Naive B cell (primary cell): ENCODE measurements around the gene SLC6A9. TPM values are rescaled to one million over a fixed set of nuclear protein-coding genes. Genes with fewer than 3 reads are reported as not detected.

Source experiments
- ATAC-seq, 2 donors: fragments of 150-1000 bp; cut with Tn5 transposase; 2 replicates each; pipeline ENCODE4 v1.10.0; 2021; ENCODE audit warnings: low read depth in 2 of 2, mild to moderate bottlenecking in 2 of 2, moderate library complexity in 2 of 2
- DNase-seq: peaks from one replicate; pipeline ENCODE4 v3.0.0; 2022
- H3K27ac Mint-ChIP-seq, 6 donors: one replicate each; pipeline ENCODE4 v1.8.0; 2020 to 2022; ENCODE audit warnings: mild to moderate bottlenecking in 6 of 6, mixed read lengths in 6 of 6, moderate library complexity in 5 of 6, inconsistent platforms in 2 of 6
- H3K27me3 Mint-ChIP-seq, 3 donors: one replicate each; pipeline ENCODE4 v1.8.0; 2021 to 2022; ENCODE audit warnings: mixed read lengths in 3 of 3, mild to moderate bottlenecking in 1 of 3
- H3K36me3 Mint-ChIP-seq, 2 donors: one replicate each; pipeline ENCODE4 v1.8.0; 2020 to 2022; ENCODE audit warnings: mixed read lengths in 2 of 2, inconsistent platforms in 1 of 2, mild to moderate bottlenecking in 1 of 2
- H3K4me1 Mint-ChIP-seq, 3 donors: one replicate each; pipeline ENCODE4 v1.8.0; 2020 to 2022; ENCODE audit warnings: mixed read lengths in 3 of 3, inconsistent platforms in 1 of 3, mild to moderate bottlenecking in 1 of 3, moderate library complexity in 1 of 3
- H3K4me3 Mint-ChIP-seq, 8 donors: one replicate each; pipeline ENCODE4 v1.8.0; 2020 to 2022; ENCODE audit warnings: mild to moderate bottlenecking in 8 of 8, mixed read lengths in 8 of 8, moderate library complexity in 8 of 8, inconsistent platforms in 2 of 8
- H3K9me3 Mint-ChIP-seq, 7 donors: one replicate each; pipeline ENCODE4 v1.8.0; 2020 to 2022; ENCODE audit warnings: mixed read lengths in 7 of 7, mild to moderate bottlenecking in 5 of 7, inconsistent platforms in 2 of 7, moderate library complexity in 1 of 7
- polyA plus RNA-seq, 6 donors: library from polyadenylated mRNA; unstranded; fragments of 300-500 nt; fragmentation: Illumina TruSeq; gene quantifications; one replicate each; pipeline ENCODE4 v1.2.3, GENCODE V29; 2021; ENCODE audit warnings: low read depth in 6 of 6

The SLC6A9 gene
- polyA plus RNA-seq, 6 donors from 2014 or later: not detected

- no peak overlapping the region for H3K27ac Mint-ChIP-seq
- H3K9me3 Mint-ChIP-seq: no peaks in the 10 kb centered on the region
- H3K36me3 Mint-ChIP-seq: no peaks in the 10 kb centered on the region
- no peak for ATAC-seq
- H3K27me3 Mint-ChIP-seq: peaks cover 0 to 14% (median 0%) of the 10 kb centered on the region in 3 donors
- peaks cover 0 to 5% (median 0%) of the 10 kb centered on the region in 3 donors for H3K4me1 Mint-ChIP-seq
- DNase-seq: no peak
- peak overlapping the region in 1 of 8 donors; percentile 42 for H3K4me3 Mint-ChIP-seq
Measured at GRCh38 chr1:44000122-44000665, 31.1 kb downstream of the SLC6A9 start.

- peaks cover 0 to 10% (median 4%) of the 10 kb centered on the region in 3 donors for H3K4me1 Mint-ChIP-seq
- DNase-seq (no peak), ATAC-seq (no peak)
- peaks cover 0 to 14% (median 0%) of the 10 kb centered on the region in 3 donors for H3K27me3 Mint-ChIP-seq
- no peaks in the 10 kb centered on the region for H3K36me3 Mint-ChIP-seq
- H3K27ac Mint-ChIP-seq: no peak overlapping the region
- H3K9me3 Mint-ChIP-seq: no peaks in the 10 kb centered on the region
- H3K4me3 Mint-ChIP-seq: no peak overlapping the region
Measured at GRCh38 chr1:43999455-43999854, 31.8 kb downstream of the SLC6A9 start.

- H3K9me3 Mint-ChIP-seq: no peaks in the 10 kb centered on the region
- H3K27me3 Mint-ChIP-seq: peaks cover 0 to 14% (median 0%) of the 10 kb centered on the region in 3 donors
- DNase-seq: no peak
- no peak overlapping the region for H3K4me3 Mint-ChIP-seq
- H3K36me3 Mint-ChIP-seq: no peaks in the 10 kb centered on the region
- peaks cover 14 to 18% (median 18%) of the 10 kb centered on the region in 3 donors for H3K4me1 Mint-ChIP-seq
- ATAC-seq: no peak
- H3K27ac Mint-ChIP-seq: no peak overlapping the region
Measured at GRCh38 chr1:43998000-43998378, 33.3 kb downstream of the SLC6A9 start.

- peaks cover 20 to 23% (median 23%) of the 10 kb centered on the region in 3 donors for H3K4me1 Mint-ChIP-seq
- H3K36me3 Mint-ChIP-seq: no peaks in the 10 kb centered on the region
- no peaks in the 10 kb centered on the region for H3K9me3 Mint-ChIP-seq
- DNase-seq (no peak), ATAC-seq (no peak)
- H3K27me3 Mint-ChIP-seq: peaks cover 0 to 13% (median 0%) of the 10 kb centered on the region in 3 donors
- no peak overlapping the region for H3K27ac Mint-ChIP-seq
- H3K4me3 Mint-ChIP-seq: peak overlapping the region in 1 of 8 donors; percentile 9
Measured at GRCh38 chr1:43997295-43997999, 33.8 kb downstream of the SLC6A9 start.

GRCh38 chr1:43996733-43997115 lies 34.5 kb downstream of the SLC6A9 start:
- Mint-ChIP-seq H3K4me1 (peaks cover 27 to 28% (median 28%) of the 10 kb centered on the region in 3 donors), H3K27ac (peak overlapping the region in 1 of 6 donors; percentile 8), H3K4me3 (no peak overlapping the region), H3K27me3 (peaks cover 0 to 6% (median 0%) of the 10 kb centered on the region in 3 donors), H3K9me3 (no peaks in the 10 kb centered on the region), H3K36me3 (no peaks in the 10 kb centered on the region)
- no peak for ATAC-seq
- no peak for DNase-seq

- H3K9me3 Mint-ChIP-seq: no peaks in the 10 kb centered on the region
- no peaks in the 10 kb centered on the region for H3K36me3 Mint-ChIP-seq
- peak overlapping the region in 1 of 6 donors; percentile 8 for H3K27ac Mint-ChIP-seq
- H3K4me3 Mint-ChIP-seq: peak overlapping the region in 1 of 8 donors; percentile 63
- peaks cover 0 to 3% (median 0%) of the 10 kb centered on the region in 3 donors for H3K27me3 Mint-ChIP-seq
- peaks cover 28 to 33% (median 32%) of the 10 kb centered on the region in 3 donors for H3K4me1 Mint-ChIP-seq
- DNase-seq (no peak), ATAC-seq (no peak)
Measured at GRCh38 chr1:43995984-43996732, 35.1 kb downstream of the SLC6A9 start.

GRCh38 chr1:43994794-43995790 lies 36.2 kb downstream of the SLC6A9 start:
- peaks cover 28 to 38% (median 36%) of the 10 kb centered on the region in 3 donors for H3K4me1 Mint-ChIP-seq
- peak overlapping the region in 1 of 8 donors; percentile 44 for H3K4me3 Mint-ChIP-seq
- no peak for ATAC-seq
- H3K27ac Mint-ChIP-seq: peak overlapping the region in 1 of 6 donors; percentile 74
- H3K36me3 Mint-ChIP-seq: no peaks in the 10 kb centered on the region
- DNase-seq: no peak
- no peaks in the 10 kb centered on the region for H3K9me3 Mint-ChIP-seq
- no peaks in the 10 kb centered on the region for H3K27me3 Mint-ChIP-seq

- no peaks in the 10 kb centered on the region for H3K36me3 Mint-ChIP-seq
- DNase-seq: no peak
- no peaks in the 10 kb centered on the region for H3K9me3 Mint-ChIP-seq
- no peaks in the 10 kb centered on the region for H3K27me3 Mint-ChIP-seq
- H3K4me3 Mint-ChIP-seq: peak overlapping the region in 4 of 8 donors; percentile 2 to 96 (median 93)
- ATAC-seq: no peak
- no peak overlapping the region for H3K27ac Mint-ChIP-seq
- H3K4me1 Mint-ChIP-seq: peaks cover 28 to 38% (median 36%) of the 10 kb centered on the region in 3 donors
Measured at GRCh38 chr1:43994071-43994470, 37.2 kb downstream of the SLC6A9 start.

GRCh38 chr1:43993206-43993914 lies 37.9 kb downstream of the SLC6A9 start:
- H3K27ac Mint-ChIP-seq: peak overlapping the region in 5 of 6 donors; percentile 67 to 89 (median 80)
- DNase-seq: no peak
- peak overlapping the region; percentile 2 to 96 (median 92) for H3K4me3 Mint-ChIP-seq
- H3K4me1 Mint-ChIP-seq: peaks cover 25 to 38% (median 36%) of the 10 kb centered on the region in 3 donors
- no peaks in the 10 kb centered on the region for H3K36me3 Mint-ChIP-seq
- no peaks in the 10 kb centered on the region for H3K27me3 Mint-ChIP-seq
- no peaks in the 10 kb centered on the region for H3K9me3 Mint-ChIP-seq
- peak; percentile 12 to 13 for ATAC-seq

- Mint-ChIP-seq H3K36me3 (no peaks in the 10 kb centered on the region), H3K9me3 (no peaks in the 10 kb centered on the region), H3K4me3 (peak overlapping the region; percentile 91 to 98 (median 95)), H3K27me3 (no peaks in the 10 kb centered on the region), H3K27ac (peak overlapping the region in 3 of 6 donors; percentile 39 to 89 (median 56)), H3K4me1 (peaks cover 24 to 38% (median 36%) of the 10 kb centered on the region in 3 donors)
- no peak for ATAC-seq
- DNase-seq: no peak
Measured at GRCh38 chr1:43992232-43992995, 38.8 kb downstream of the SLC6A9 start.

GRCh38 chr1:43991476-43992231 lies 39.6 kb downstream of the SLC6A9 start, which contains the start of gene CCDC24:
CCDC24 (plus strand) TSS chr1:43991599; CDS start chr1:43991879, 280 bp downstream.
- peaks cover 24 to 38% (median 36%) of the 10 kb centered on the region in 3 donors for H3K4me1 Mint-ChIP-seq
- H3K27me3 Mint-ChIP-seq: no peaks in the 10 kb centered on the region
- ATAC-seq (peak; percentile 85), DNase-seq (peak; percentile 77)
- H3K9me3 Mint-ChIP-seq: no peaks in the 10 kb centered on the region
- no peaks in the 10 kb centered on the region for H3K36me3 Mint-ChIP-seq
- peak within 1 kb of the TSS; percentile 69 to 96 (median 90) for H3K27ac Mint-ChIP-seq
- peak within 1 kb of the TSS; percentile 91 to 98 (median 95) for H3K4me3 Mint-ChIP-seq
